Breast epithelium (tissue), 3 donors: ENCODE data around the gene AKAP8.

ENCODE experiments used
- CTCF ChIP-seq, 3 donors: fragments of 450-650 bp; IDR thresholded peaks; one replicate each; pipeline ENCODE4 v1.5.1; 2016 to 2017; ENCODE audit warnings: antibody characterized with exemption in 3 of 3, mild to moderate bottlenecking in 3 of 3, moderate library complexity in 3 of 3
- POLR2A ChIP-seq: fragments of 450-650 bp; IDR thresholded peaks from one replicate; pipeline ENCODE4 v1.6.1; 2016; ENCODE audit warnings: antibody characterized with exemption, mild to moderate bottlenecking, moderate library complexity
- POLR2AphosphoS5 ChIP-seq, 3 donors: sonication (generic); formaldehyde crosslinking; IDR thresholded peaks; one replicate each; pipeline ENCODE4 v1.6.1; 2017; ENCODE audit warnings: antibody characterized with exemption in 3 of 3

DNA sequence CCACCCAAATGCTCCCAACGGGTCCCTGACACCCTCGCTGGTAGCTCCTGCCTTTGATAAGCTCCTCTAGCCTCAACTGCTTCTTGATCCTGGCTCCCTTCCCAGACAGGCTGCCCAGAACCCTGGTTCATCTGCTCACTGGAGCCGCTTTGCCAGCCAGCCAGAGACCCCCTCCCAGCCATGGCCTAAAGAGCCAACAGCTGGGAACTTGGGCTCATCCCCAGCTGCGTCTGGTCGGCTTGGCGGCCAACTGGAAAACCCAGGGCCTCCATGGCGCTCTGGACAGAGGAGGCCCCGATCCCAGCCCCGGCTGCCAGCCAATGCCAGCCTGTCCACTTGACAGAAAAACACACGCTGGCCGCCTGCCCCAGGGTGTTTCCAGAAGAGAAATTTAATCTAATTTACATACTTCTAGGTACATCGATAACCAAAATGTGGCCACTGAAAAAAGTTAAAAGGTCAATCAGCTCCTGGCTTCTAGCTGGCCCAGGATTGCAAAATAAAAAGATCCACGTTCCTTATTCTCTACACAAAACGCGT is 42.2 kb upstream of the AKAP8 start:
- no peak for TF ChIP-seq CTCF (IDR thresholded peaks at IDR 0.05)
- no peak for TF ChIP-seq POLR2A
- TF ChIP-seq POLR2AphosphoS5 (IDR thresholded peaks at IDR 0.05): no peak
